Endometrial microvascular endothelial cells (primary cell): ENCODE data around the gene C13orf42. TPM values are rescaled to one million over a fixed set of nuclear protein-coding genes. Genes with fewer than 3 reads are reported as not detected.

Source experiments
- in situ Hi-C: cut with HindIII; loops from 2 replicates; pipeline ENCODE4 v1.10.0; 2017; ENCODE audit warnings: low sequenced_read_pairs, low pct_unique_long_range_greater_than_20kb; ENCODE audit errors: inconsistent ontology term
- total RNA-seq: library from RNA; depleted of rRNA; stranded (reverse); fragments of >200 nt; gene quantifications from one replicate; pipeline ENCODE4 v1.2.3, GENCODE V29; 2015; ENCODE audit errors: inconsistent ontology term

The C13orf42 gene
- total RNA-seq, 1 donor from 2014 or later, result not detected

GRCh38 chr13:51070005-51070649 is 40.9 kb downstream of the C13orf42 start:
- in situ Hi-C loops, result no loop called here

DNA sequence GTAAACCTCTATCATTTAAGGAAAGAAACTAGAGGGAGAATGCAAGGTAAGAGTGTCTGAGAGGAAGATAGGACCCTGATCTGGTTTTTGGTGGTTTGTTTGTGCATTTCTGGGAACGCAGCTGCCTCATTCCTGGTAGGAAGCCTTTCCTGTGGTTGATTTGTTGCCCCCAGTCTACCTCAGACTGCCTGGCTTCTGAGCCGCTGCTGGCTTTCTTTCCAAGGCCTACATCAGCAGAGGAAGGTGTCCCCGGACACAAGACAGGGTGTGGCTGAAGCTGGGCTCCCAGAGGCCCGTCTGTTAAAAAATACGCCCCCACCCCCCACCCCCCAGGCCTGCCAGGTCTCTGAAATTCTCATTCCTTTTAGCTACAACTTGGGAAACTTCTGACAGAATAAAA is 42.6 kb downstream of the C13orf42 start:
- in situ Hi-C loops, result no loop called here

- in situ Hi-C loops, result no loop called here
Observed at GRCh38 chr13:51067706-51068105, 43.4 kb downstream of the C13orf42 start.

GRCh38 chr13:51067210-51067701 is 43.8 kb downstream of the C13orf42 start:
- in situ Hi-C loops, result no loop called here

DNA sequence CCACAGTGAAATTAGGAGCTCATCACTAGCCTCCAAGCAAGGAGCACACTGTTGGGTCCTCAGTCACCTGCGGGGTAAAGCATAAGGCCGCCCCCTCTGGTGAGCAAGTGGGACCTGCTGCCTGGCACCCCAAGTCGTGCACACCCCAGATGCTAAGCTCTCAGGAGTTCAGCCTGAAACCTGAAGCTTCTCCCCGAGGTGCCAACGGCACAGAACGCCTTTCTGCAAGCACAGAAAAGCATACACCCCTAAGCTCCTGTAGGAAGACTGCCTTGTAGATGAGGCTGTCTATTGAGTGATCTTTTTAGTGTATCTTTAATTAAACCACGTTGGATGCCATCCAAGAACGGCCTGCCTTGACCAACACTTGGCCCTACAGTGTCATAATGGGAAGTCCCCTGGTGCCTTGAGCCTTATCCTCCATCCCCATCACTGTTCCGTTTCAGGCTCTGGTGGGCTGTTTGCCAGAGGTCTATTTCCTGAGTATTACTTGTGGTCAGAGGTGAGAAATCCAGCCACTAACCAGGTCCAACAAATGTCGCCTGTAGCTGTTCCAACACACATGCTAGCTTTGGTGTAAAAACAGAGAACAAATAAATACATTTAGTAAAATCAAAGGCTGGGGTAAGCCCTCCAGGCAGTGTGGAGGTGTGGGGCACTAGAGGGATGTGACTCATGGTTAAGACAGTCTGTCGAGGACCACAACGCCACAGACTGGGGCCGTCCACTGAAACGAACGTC is 44.8 kb downstream of the C13orf42 start:
- in situ Hi-C loops, result no loop called here

DNA sequence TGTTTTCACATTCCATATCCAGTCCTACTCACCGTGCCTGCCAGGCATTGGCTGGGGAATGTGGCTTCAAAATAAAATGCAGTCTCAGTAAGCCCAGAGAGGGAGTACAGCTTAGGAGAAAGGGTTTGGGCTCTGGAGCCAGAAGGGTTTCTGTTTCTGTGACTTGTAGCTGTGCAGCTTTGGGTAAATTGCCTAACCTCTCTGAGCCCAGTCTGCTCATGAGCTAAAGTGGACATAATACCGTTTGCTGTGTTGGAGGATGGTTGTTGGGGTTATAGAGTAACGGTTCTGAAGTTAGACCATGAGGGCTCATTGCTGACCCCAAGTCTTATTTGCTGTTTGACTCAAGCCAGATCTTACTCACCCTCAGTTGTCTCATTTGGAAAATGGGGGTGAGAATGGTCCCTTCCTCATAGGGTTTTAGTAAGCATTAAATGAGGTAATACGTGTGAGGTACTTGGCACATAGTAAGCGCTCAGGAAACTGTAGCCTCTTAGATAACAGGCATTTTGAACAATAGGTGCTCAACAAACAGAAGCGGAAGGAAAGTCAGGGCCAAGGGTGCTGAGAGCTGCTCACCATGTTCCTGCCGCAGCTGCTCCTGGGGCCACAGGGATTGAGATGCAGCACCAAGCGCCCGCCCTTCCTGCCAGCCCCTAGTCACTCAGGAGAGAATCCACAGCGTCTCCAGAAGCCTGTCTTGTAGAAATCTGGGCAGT is 45.5 kb downstream of the C13orf42 start:
- in situ Hi-C loops, result no loop called here

GRCh38 chr13:51064753-51065152 is 46.3 kb downstream of the C13orf42 start:
- in situ Hi-C loops, result no loop called here

DNA sequence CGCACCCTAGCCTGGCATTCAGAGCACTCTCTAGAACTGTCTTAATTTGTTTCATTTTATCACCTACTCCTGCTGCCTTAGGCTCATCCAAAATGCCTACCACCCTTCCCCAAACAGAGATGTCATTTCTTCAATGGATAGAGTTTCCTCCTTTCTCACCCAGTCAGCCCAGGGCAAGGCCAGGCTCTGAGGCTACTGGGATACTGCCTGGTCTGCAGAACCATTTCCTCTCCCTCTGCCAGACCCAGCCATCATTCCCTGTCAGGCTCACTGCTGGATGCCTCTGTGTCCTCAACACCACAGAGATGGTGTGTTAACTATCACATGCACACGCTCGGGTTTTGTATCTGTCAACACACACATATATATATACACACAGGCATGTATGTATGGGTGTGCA is 47.2 kb downstream of the C13orf42 start:
- in situ Hi-C loops, result no loop called here

- in situ Hi-C loops, result no loop called here
Observed at GRCh38 chr13:51058461-51059167, 52.5 kb downstream of the C13orf42 start.

- in situ Hi-C loops, result no loop called here
Observed at GRCh38 chr13:51057906-51058305, 53.2 kb downstream of the C13orf42 start.

- in situ Hi-C loops, result no loop called here
Observed at GRCh38 chr13:51057001-51057400, 54.1 kb downstream of the C13orf42 start.

DNA sequence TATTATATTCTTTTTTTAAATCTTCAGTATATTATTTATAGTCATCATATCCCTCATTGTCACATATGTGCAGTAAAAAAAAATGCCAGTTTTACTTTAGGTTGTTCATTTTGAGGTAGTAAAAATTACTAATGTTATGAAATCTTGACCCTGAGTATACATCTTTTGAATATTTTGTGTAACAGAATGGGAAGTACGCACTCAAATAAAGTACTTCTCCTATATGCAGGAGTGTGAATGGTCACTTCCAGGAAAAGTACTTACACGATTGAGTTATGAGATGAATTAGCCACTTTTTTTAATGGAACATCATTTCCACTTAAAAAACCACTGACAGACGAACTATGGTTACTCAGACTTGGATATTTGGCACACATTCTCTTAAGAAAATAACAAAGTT is 58.5 kb downstream of the C13orf42 start:
- in situ Hi-C loops, result no loop called here

DNA sequence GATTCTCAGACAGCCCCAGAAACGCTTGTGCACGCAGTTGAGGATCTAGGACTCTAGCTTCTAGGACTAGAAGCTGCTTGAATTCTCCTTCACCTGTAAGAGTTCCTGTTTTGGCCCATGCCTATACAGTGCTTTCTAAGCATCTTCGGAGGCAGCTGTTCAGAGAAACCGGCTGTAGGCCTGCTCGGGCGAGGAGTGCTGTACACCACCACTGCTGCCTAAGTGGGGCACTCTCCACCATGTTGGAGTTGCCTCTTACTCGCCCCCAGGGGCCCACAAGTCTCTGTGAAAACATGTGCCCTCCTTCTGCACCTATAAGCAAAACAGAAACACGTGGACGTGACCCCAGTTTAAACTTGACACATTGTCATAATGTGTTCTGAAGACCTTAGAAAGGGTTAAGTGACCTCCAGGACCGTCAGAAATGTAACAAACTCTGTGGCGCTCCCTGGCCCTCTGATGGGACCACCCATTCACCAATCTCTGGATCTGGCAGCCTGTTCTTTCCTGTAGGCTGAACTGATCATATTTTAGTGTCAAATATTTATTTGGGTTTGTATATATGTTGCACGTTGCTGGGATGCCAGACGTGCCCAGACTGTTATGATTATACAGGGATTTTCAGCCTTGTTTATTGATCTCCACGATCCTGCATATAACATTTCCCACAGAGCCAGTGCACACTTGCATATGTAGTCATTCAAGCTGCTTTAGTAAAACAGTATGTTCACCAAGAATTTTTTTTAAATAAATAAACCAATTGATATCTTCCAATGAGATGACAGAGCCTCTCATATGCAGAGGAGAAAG is 60.8 kb downstream of the C13orf42 start:
- in situ Hi-C loops, result no loop called here

DNA sequence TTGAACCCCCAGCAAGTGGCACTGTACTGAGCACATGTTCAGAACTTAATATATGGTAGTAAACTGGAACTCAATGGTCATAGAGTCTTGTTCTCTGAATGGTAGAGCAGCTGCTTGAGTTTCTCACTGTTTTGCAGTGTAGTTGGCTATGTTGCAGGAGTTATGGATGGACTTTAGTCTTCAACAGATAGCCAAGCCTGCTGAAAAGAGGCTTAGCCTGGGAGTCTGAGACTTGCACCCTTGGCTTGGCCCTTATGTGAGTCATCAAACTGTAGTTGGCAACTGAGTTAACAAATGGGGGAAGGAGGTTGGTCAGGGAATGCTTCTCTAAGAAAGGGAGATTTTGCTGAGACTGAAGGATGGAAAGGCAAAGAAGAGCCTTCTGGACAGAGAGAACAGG is 62.5 kb downstream of the C13orf42 start:
- in situ Hi-C loops, result no loop called here

DNA sequence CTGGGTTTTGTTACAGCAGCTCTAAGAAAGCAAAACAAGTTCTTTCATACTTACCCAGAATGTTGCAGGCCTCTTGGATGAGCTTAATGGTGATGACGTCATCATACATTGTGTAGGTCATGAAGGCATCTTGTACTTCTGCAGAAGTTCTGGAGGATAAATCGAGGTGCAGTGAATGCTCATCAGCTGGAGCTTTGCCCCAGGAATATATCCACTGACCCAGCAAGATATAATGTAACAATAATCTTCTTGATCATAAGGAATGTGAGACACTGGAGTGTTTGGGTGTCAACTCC is 63.0 kb downstream of the C13orf42 start:
- in situ Hi-C loops, result no loop called here

- in situ Hi-C loops, result no loop called here
Observed at GRCh38 chr13:51047434-51048165, 63.5 kb downstream of the C13orf42 start.

DNA sequence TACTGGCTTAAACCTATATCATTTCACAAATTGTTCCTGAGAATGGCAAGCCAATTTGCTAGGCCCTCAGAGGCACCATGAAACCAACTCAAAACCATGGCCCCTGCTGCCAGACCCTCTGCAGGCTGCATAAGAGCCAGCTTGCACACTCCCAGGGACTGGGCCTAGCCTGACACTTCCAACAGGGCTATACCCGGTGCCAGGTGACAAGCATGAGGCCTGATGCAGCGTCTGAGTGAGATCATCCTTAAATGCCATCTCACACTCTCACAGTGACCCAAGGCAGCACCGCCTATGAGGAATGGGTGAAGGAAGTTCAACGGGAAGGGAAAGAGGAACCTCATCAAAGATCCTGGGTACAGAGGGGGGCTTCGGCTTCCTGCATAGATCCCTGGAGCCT is 65.6 kb downstream of the C13orf42 start:
- in situ Hi-C loops, result no loop called here

GRCh38 chr13:51044023-51044665 is 66.9 kb downstream of the C13orf42 start:
- in situ Hi-C loops, result no loop called here
